ENCODE results near the gene SYPL2. TPM values are rescaled to one million over a fixed set of nuclear protein-coding genes. Genes with fewer than 3 reads are reported as not detected.

Gene SYPL2
- total and polyA plus RNA-seq, 4 donors: 0.14 to 4.7 (median 3.7) TPM

GRCh38 chr1:109484519-109484975, 18.2 kb downstream of the SYPL2 start:
- TF ChIP-seq RXRA (IDR thresholded peaks at IDR 0.05) (no peak), FOXA2 (IDR thresholded peaks at IDR 0.05) (no peak), JUND (IDR thresholded peaks at IDR 0.05) (no peak), NR2F2 (IDR thresholded peaks at IDR 0.05) (no peak), ATF3 (IDR thresholded peaks at IDR 0.05) (no peak), FOXA1 (IDR thresholded peaks at IDR 0.05) (no peak), MAX (IDR thresholded peaks at IDR 0.05) (no peak)
- H3K9me3 ChIP-seq (ENCODE audit: control insufficient read depth in 4 of 4, low read length in 3 of 4): no peaks in the 10 kb centered on the region
- 57% methylated on average over 15 of the region's 15 CpGs for WGBS
- peaks cover 5 to 16% (median 13%) of the 10 kb centered on the region in 4 donors for H3K4me1 ChIP-seq (ENCODE audit: control insufficient read depth in 4 of 4, insufficient read depth in 4 of 4, low read length in 3 of 4)
- DNase-seq (ENCODE audit: low spot score): no peak
- H3K27me3 ChIP-seq (ENCODE audit: control insufficient read depth in 4 of 4, insufficient read depth in 4 of 4, low read length in 3 of 4): no peaks in the 10 kb centered on the region
- H3K9ac ChIP-seq (ENCODE audit: low read depth in 1 of 2, low read length in 2 of 2): peak overlapping the region in 1 of 2 donors; percentile 4
- peak overlapping the region; percentile 26 to 68 (median 51) for H3K4me3 ChIP-seq (ENCODE audit: low read depth in 1 of 3, low read length in 3 of 3)
- no peak overlapping the region for H3K27ac ChIP-seq (ENCODE audit: low read depth in 1 of 2, low read length in 2 of 2)
- peaks cover 0 to 12% (median 2%) of the 10 kb centered on the region in 4 donors for H3K36me3 ChIP-seq (ENCODE audit: control insufficient read depth in 4 of 4, insufficient read depth in 3 of 4, low read depth in 1 of 4, low read length in 3 of 4)

GRCh38 chr1:109485001-109485400, 18.7 kb downstream of the SYPL2 start:
- Histone ChIP-seq H3K9me3 (ENCODE audit: control insufficient read depth in 4 of 4, low read length in 3 of 4) (no peaks in the 10 kb centered on the region), H3K27ac (ENCODE audit: low read depth in 1 of 2, low read length in 2 of 2) (no peak overlapping the region), H3K9ac (ENCODE audit: low read depth in 1 of 2, low read length in 2 of 2) (no peak overlapping the region), H3K36me3 (ENCODE audit: control insufficient read depth in 4 of 4, insufficient read depth in 3 of 4, low read depth in 1 of 4, low read length in 3 of 4) (peaks cover 0 to 12% (median 2%) of the 10 kb centered on the region in 4 donors), H3K4me3 (ENCODE audit: low read depth in 1 of 3, low read length in 3 of 3) (no peak overlapping the region), H3K4me1 (ENCODE audit: control insufficient read depth in 4 of 4, insufficient read depth in 4 of 4, low read length in 3 of 4) (peaks cover 5 to 16% (median 13%) of the 10 kb centered on the region in 4 donors), H3K27me3 (ENCODE audit: control insufficient read depth in 4 of 4, insufficient read depth in 4 of 4, low read length in 3 of 4) (no peaks in the 10 kb centered on the region)
- 54% methylated on average over 3 of the region's 3 CpGs for WGBS
- DNase-seq (ENCODE audit: low spot score): no peak
- no peak for TF ChIP-seq TAF1 (conservative IDR thresholded peaks at IDR 0.05)
- no peak for TF ChIP-seq REST (IDR thresholded peaks at IDR 0.05)
- TF ChIP-seq GABPA (IDR thresholded peaks at IDR 0.05 in 1 of 2, conservative IDR thresholded peaks at IDR 0.05 in 1 of 2): no peak
- no peak for TF ChIP-seq JUND (IDR thresholded peaks at IDR 0.05)
- TF ChIP-seq NR2F2 (IDR thresholded peaks at IDR 0.05): no peak
- TF ChIP-seq FOXA1 (IDR thresholded peaks at IDR 0.05): no peak
- no peak for TF ChIP-seq MAX (IDR thresholded peaks at IDR 0.05)
- no peak for TF ChIP-seq YY1 (IDR thresholded peaks at IDR 0.05)
- no peak for TF ChIP-seq CTCF (IDR thresholded peaks at IDR 0.05; ENCODE audit: low read depth, low read length, missing input control)
- no peak for TF ChIP-seq HNF4G (IDR thresholded peaks at IDR 0.05)
- no peak for TF ChIP-seq ZBTB33 (IDR thresholded peaks at IDR 0.05)
